Testis (tissue), 3 donors: ENCODE data around the gene ANAPC2. TPM values are rescaled to one million over a fixed set of nuclear protein-coding genes. Genes with fewer than 3 reads are reported as not detected.

Source experiments
- DNase-seq: peaks from one replicate; pipeline ENCODE4 v3.0.0-alpha.2; 2019
- H3K27ac ChIP-seq, 2 donors: fragments of 200-600 bp; sonication (generic); one replicate each; pipeline ENCODE4 v1.5.1; 2019
- H3K27me3 ChIP-seq: fragments of 200-600 bp; sonication (generic); one replicate; pipeline ENCODE4 v1.5.1; 2019
- H3K36me3 ChIP-seq: fragments of 200-600 bp; sonication (generic); one replicate; pipeline ENCODE4 v1.5.1; 2017; ENCODE audit warnings: low read depth; ENCODE audit errors: missing control alignments
- H3K4me1 ChIP-seq: fragments of 200-600 bp; sonication (generic); one replicate; pipeline ENCODE4 v1.5.1; 2019
- H3K4me3 ChIP-seq, 2 donors: fragments of 200-600 bp; sonication (generic); one replicate each; pipeline ENCODE4 v1.5.1; 2017 to 2019
- H3K9me3 ChIP-seq: fragments of 200-600 bp; sonication (generic); one replicate; pipeline ENCODE4 v1.5.1; 2017
- CTCF ChIP-seq, 3 experiments: fragments of 450-650 bp in 2 of 3; fragments of 200-600 bp in 1 of 3; sonication (generic) in 1 of 3; IDR thresholded peaks; one replicate each; pipeline ENCODE4 v1.5.1; 2016 to 2019; ENCODE audit warnings: antibody characterized with exemption in 3 of 3, mild to moderate bottlenecking in 2 of 3, moderate library complexity in 1 of 3
- POLR2A ChIP-seq: fragments of 450-650 bp; IDR thresholded peaks from one replicate; pipeline ENCODE4 v1.6.1; 2017; ENCODE audit warnings: antibody characterized with exemption, mild to moderate bottlenecking, moderate library complexity
- WGBS, 2 donors: methylation state at CpG; one replicate each; pipeline ENCODE4 v1.1.5; 2018; 5-methylcytosine and 5-hydroxymethylcytosine counted together
- intact Hi-C: fragments of 100-400 bp; cut with DNase I; formaldehyde crosslinking; loops from one replicate; pipeline ENCODE4 v1.15.1; 2023; ENCODE audit warnings: low total_unique reads
- polyA plus RNA-seq: library from polyadenylated mRNA; stranded (reverse); fragments of 350-450 nt; fragmentation: Illumina TruSeq; extraction: RNeasy Lipid Tissue Mini Kit (QIAGEN cat#74804); gene quantifications from one replicate; pipeline ENCODE4 v1.2.3, GENCODE V29; 2014; ENCODE audit warnings: low read depth, low replicate concordance; ENCODE audit not compliant: insufficient read depth
- total RNA-seq, 2 donors: library from RNA; depleted of rRNA; stranded (reverse); fragments of >200 nt; gene quantifications; one replicate each; pipeline ENCODE4 v1.2.3, GENCODE V29; 2016

Gene ANAPC2
- total and polyA plus RNA-seq, 3 donors from 2014 or later: 80.6 to 98.5 (median 91.0) TPM

GRCh38 chr9:137216188-137216965 lies 28.0 kb upstream of the ANAPC2 start:
- H3K4me3 ChIP-seq: no peak overlapping the region
- H3K27ac ChIP-seq: no peak overlapping the region
- TF ChIP-seq CTCF (IDR thresholded peaks at IDR 0.05) (no peak), POLR2A (no peak)
- DNase-seq: peak; percentile 87
- WGBS, 2 donors: 68 to 90% methylated on average over 2 to 30 of the region's 30 CpGs
- no peaks in the 10 kb centered on the region for H3K9me3 ChIP-seq
- H3K36me3 ChIP-seq: no peaks in the 10 kb centered on the region
- intact Hi-C loops: no loop called here
- peaks cover 16% of the 10 kb centered on the region for H3K4me1 ChIP-seq
- no peaks in the 10 kb centered on the region for H3K27me3 ChIP-seq

- intact Hi-C loops: no loop called here
- Histone ChIP-seq H3K36me3 (no peaks in the 10 kb centered on the region), H3K9me3 (no peaks in the 10 kb centered on the region), H3K27me3 (no peaks in the 10 kb centered on the region), H3K4me3 (no peak overlapping the region), H3K4me1 (peaks cover 14% of the 10 kb centered on the region), H3K27ac (no peak overlapping the region)
- TF ChIP-seq CTCF (IDR thresholded peaks at IDR 0.05) (no peak), POLR2A (no peak)
- DNase-seq: no peak
- WGBS, 2 donors: 92 to 95% methylated on average over 11 to 20 of the region's 22 CpGs
These were observed 27.0 kb upstream of the ANAPC2 start for GRCh38 chr9:137215196-137215986.

- H3K9me3 ChIP-seq: no peaks in the 10 kb centered on the region
- intact Hi-C loops: no loop called here
- no peaks in the 10 kb centered on the region for H3K36me3 ChIP-seq
- H3K27ac ChIP-seq: no peak overlapping the region
- TF ChIP-seq CTCF (IDR thresholded peaks at IDR 0.05) (no peak), POLR2A (no peak)
- H3K4me3 ChIP-seq: no peak overlapping the region
- H3K27me3 ChIP-seq: no peaks in the 10 kb centered on the region
- 76 to 86% methylated on average over 10 to 19 of the region's 19 CpGs for WGBS, 2 donors
- H3K4me1 ChIP-seq: peaks cover 14% of the 10 kb centered on the region
- no peak for DNase-seq
These were observed 26.3 kb upstream of the ANAPC2 start for GRCh38 chr9:137214620-137215019.

GRCh38 chr9:137213160-137214060 lies 25.1 kb upstream of the ANAPC2 start:
- DNase-seq: no peak
- Histone ChIP-seq H3K4me3 (no peak overlapping the region), H3K27me3 (no peaks in the 10 kb centered on the region), H3K36me3 (no peaks in the 10 kb centered on the region), H3K27ac (no peak overlapping the region), H3K4me1 (peaks cover 9% of the 10 kb centered on the region), H3K9me3 (no peaks in the 10 kb centered on the region)
- intact Hi-C loops: no loop called here
- WGBS, 2 donors: 90 to 94% methylated on average over 21 to 32 of the region's 49 CpGs
- TF ChIP-seq POLR2A (no peak), CTCF (IDR thresholded peaks at IDR 0.05) (no peak)
